Tibial artery (tissue), 4 donors: ENCODE data around the gene SLC35G3.
"Not testable (repeated sequence)": the region's sequence is repeated elsewhere in the genome, so short reads cannot be mapped to it uniquely, and the experiment has no call there.

ENCODE experiments used
- DNase-seq, 2 donors: peaks; one replicate each; pipeline ENCODE4 v3.0.0-alpha.2; 2019
- H3K27ac ChIP-seq, 2 donors: fragments of 200-600 bp; sonication (generic) in 1 of 2; 1 replicate in 1 of 2; 2 replicates in 1 of 2; pipeline ENCODE4 v1.5.1; 2018 to 2019; ENCODE audit warnings: mild to moderate bottlenecking in 1 of 2
- H3K27me3 ChIP-seq, 2 donors: fragments of 200-600 bp; sonication (generic) in 1 of 2; one replicate each; pipeline versions ENCODE4 v1.5.1 to v1.6.0; 2016 to 2019
- H3K36me3 ChIP-seq, 3 donors: fragments of 200-600 bp; sonication (generic) in 2 of 3; one replicate each; pipeline ENCODE4 v1.5.1; 2016 to 2019; ENCODE audit warnings: mild to moderate bottlenecking in 2 of 3
- H3K4me1 ChIP-seq, 4 donors: fragments of 200-600 bp; sonication (generic) in 2 of 4; 1 replicate in 3 of 4; 2 replicates in 1 of 4; pipeline ENCODE4 v1.5.1; 2016 to 2019
- H3K4me3 ChIP-seq, 2 donors: fragments of 200-600 bp; sonication (generic) in 1 of 2; 1 replicate in 1 of 2; 2 replicates in 1 of 2; pipeline ENCODE4 v1.5.1; 2018 to 2019; ENCODE audit warnings: mild to moderate bottlenecking in 2 of 2
- H3K9me3 ChIP-seq, 3 donors: fragments of 200-600 bp; sonication (generic) in 1 of 3; one replicate each; pipeline ENCODE4 v1.5.1; 2016 to 2019
- CTCF ChIP-seq, 2 experiments: fragments of 200-600 bp in 1 of 2; fragments of 450-650 bp in 1 of 2; IDR thresholded peaks; one replicate each; pipeline ENCODE4 v1.5.1; 2017 to 2019; ENCODE audit warnings: antibody characterized with exemption in 2 of 2, mild to moderate bottlenecking in 1 of 2, moderate library complexity in 1 of 2
- intact Hi-C: fragments of 100-400 bp; cut with DNase I; formaldehyde crosslinking; loops from one replicate; pipeline ENCODE4 v1.15.0; 2023; ENCODE audit warnings: low total_unique reads

Gene SLC35G3

GRCh38 chr17:35240861-35241260 lies 46.7 kb upstream of the SLC35G3 start:
- H3K4me3 ChIP-seq, result no peak overlapping the region
- TF ChIP-seq CTCF (IDR thresholded peaks at IDR 0.05), result no peak
- intact Hi-C loops, result loop anchor here (5.0 to 10.0 kb wide), 2 partner anchors 99 to 324 kb away; partner anchors contain the start of genes NLE1 and SLFN14

GRCh38 chr17:35239823-35240222 lies 45.6 kb upstream of the SLC35G3 start:
- Histone ChIP-seq H3K4me3 (no peak overlapping the region), H3K36me3 (no peaks in the 10 kb centered on the region), H3K27ac (no peak overlapping the region), H3K27me3 (no peaks in the 10 kb centered on the region), H3K9me3 (peaks cover 0 to 5% (median 0%) of the 10 kb centered on the region in 3 donors), H3K4me1 (peaks cover 0 to 22% (median 19%) of the 10 kb centered on the region in 4 donors)
- TF ChIP-seq CTCF (IDR thresholded peaks at IDR 0.05), result no peak
- DNase-seq, result no peak
- intact Hi-C loops, result loop anchor here (5.0 to 10.0 kb wide), 2 partner anchors 98 to 325 kb away; partner anchors contain the start of genes NLE1 and SLFN14

More at GRCh38 chr17:35240861-35241260, 46.7 kb upstream of the SLC35G3 start:
- Histone ChIP-seq H3K4me1 (peaks cover 0 to 32% (median 26%) of the 10 kb centered on the region in 4 donors), H3K27me3 (no peaks in the 10 kb centered on the region), H3K9me3 (no peaks in the 10 kb centered on the region), H3K27ac (no peak overlapping the region), H3K36me3 (no peaks in the 10 kb centered on the region)
- DNase-seq, result no peak

GRCh38 chr17:35238821-35239220 lies 44.6 kb upstream of the SLC35G3 start:
- no peak for TF ChIP-seq CTCF (IDR thresholded peaks at IDR 0.05)
- no peak for DNase-seq
- Histone ChIP-seq H3K4me1 (peaks cover 0 to 12% (median 9%) of the 10 kb centered on the region in 4 donors), H3K9me3 (peaks cover 0 to 5% (median 0%) of the 10 kb centered on the region in 3 donors), H3K4me3 (no peak overlapping the region), H3K27ac (no peak overlapping the region), H3K36me3 (no peaks in the 10 kb centered on the region), H3K27me3 (no peaks in the 10 kb centered on the region)
- intact Hi-C loops, result no loop called here

GRCh38 chr17:35236821-35237220 lies 42.6 kb upstream of the SLC35G3 start:
- Histone ChIP-seq H3K9me3 (peaks cover 0 to 5% (median 0%) of the 10 kb centered on the region in 3 donors), H3K27me3 (no peaks in the 10 kb centered on the region), H3K4me1 (peaks cover 0 to 8% (median 5%) of the 10 kb centered on the region in 4 donors), H3K36me3 (no peaks in the 10 kb centered on the region), H3K27ac (no peak overlapping the region), H3K4me3 (no peak overlapping the region)
- no peak for DNase-seq
- TF ChIP-seq CTCF (IDR thresholded peaks at IDR 0.05), result no peak
- intact Hi-C loops, result no loop called here

- Histone ChIP-seq H3K36me3 (no peaks in the 10 kb centered on the region), H3K4me1 (no peaks in the 10 kb centered on the region), H3K4me3 (no peak overlapping the region), H3K9me3 (peaks cover 0 to 5% (median 0%) of the 10 kb centered on the region in 3 donors), H3K27ac (no peak overlapping the region), H3K27me3 (no peaks in the 10 kb centered on the region)
- no peak for TF ChIP-seq CTCF (IDR thresholded peaks at IDR 0.05)
- intact Hi-C loops, result no loop called here
- DNase-seq, result no peak
Observed at GRCh38 chr17:35235917-35236316, 41.7 kb upstream of the SLC35G3 start.

- H3K9me3 ChIP-seq, result peaks cover 0 to 5% (median 0%) of the 10 kb centered on the region in 3 donors
- TF ChIP-seq CTCF (IDR thresholded peaks at IDR 0.05), result no peak
- intact Hi-C loops, result no loop called here
- H3K4me3 ChIP-seq, result no peak overlapping the region
- H3K27me3 ChIP-seq, result no peaks in the 10 kb centered on the region
- no peaks in the 10 kb centered on the region for H3K36me3 ChIP-seq
- H3K4me1 ChIP-seq, result no peaks in the 10 kb centered on the region
- no peak for DNase-seq
- H3K27ac ChIP-seq, result no peak overlapping the region
Observed at GRCh38 chr17:35235289-35235688, 41.1 kb upstream of the SLC35G3 start.

- H3K27ac ChIP-seq, H3K4me1 ChIP-seq: not testable (repeated sequence)
Observed at GRCh38 chr17:35234315-35234714, 40.1 kb upstream of the SLC35G3 start.

More at GRCh38 chr17:35234315-35234714, 40.1 kb upstream of the SLC35G3 start:
- H3K36me3 ChIP-seq, H3K9me3 ChIP-seq, H3K4me3 ChIP-seq, intact Hi-C loops, DNase-seq, H3K27me3 ChIP-seq: not testable (repeated sequence)
